K562 (cell line): ENCODE results near the gene MICALL2. TPM values are rescaled to one million over a fixed set of nuclear protein-coding genes. Genes with fewer than 3 reads are reported as not detected.
A peak's percentile ranks its signal among the peaks of the same experiment; 100 is the strongest.

Source experiments
- ATAC-seq: fragments of 200-7000 bp; cut with Tn5 transposase; 3 replicates; pipeline ENCODE4 v1.9.1; 2020; ENCODE audit warnings: moderate library complexity
- BruUV-seq: library from RNA; stranded (reverse); fragments of 400-500 nt; replicated peaks from 2 replicates; lab custom pipeline; 2021; lab: Mats Ljungman, UMichigan
- CTCF ChIA-PET: fragments of 300-600 bp; formaldehyde crosslinking; extraction: SDS; loops from one replicate; lab custom pipeline; 2021; ENCODE audit warnings: low intra/inter-chr PET ratio; lab: Yijun Ruan, JAX
- POLR2A ChIA-PET: fragments of 300-600, 350-650 bp; sonication (Branson Sonifier 250); formaldehyde crosslinking; extraction: SDS; loops from one replicate; lab custom pipeline; 2021; ENCODE audit warnings: antibody characterized with exemption, inconsistent platforms; lab: Yijun Ruan, JAX
- DNase-seq, 4 experiments: peaks; one replicate each; pipeline versions ENCODE4 v3.0.0 to v3.0.0-alpha.2; 2011 to 2018; ENCODE audit warnings: low spot score in 3 of 4, mixed read lengths in 3 of 4; ENCODE audit errors: extremely low read depth in 1 of 4
- FAIRE-seq: peaks from 2 replicates; lab custom pipeline; 2011; peaks lifted over from hg19 to GRCh38; lab: Jason Lieb, UNC
- H2AFZ ChIP-seq: 2 replicates; pipeline ENCODE4 v1.6.0; 2011; ENCODE audit warnings: low read depth, low read length, control low read depth, inconsistent platforms
- H3K27ac ChIP-seq: fragments of 200-600 bp; 3 replicates; pipeline ENCODE4 v1.8.0; 2011; ENCODE audit warnings: low read depth, mild to moderate bottlenecking, control low read depth, inconsistent platforms, low read length, moderate library complexity, mixed read lengths; ENCODE audit errors: extremely low read depth
- H3K27me3 ChIP-seq, 2 experiments: fragments of 300-600 bp in 1 of 2; 2 replicates in 1 of 2; 3 replicates in 1 of 2; pipeline versions ENCODE4 v1.6.0 to v1.8.0; 2011; ENCODE audit warnings: inconsistent platforms in 2 of 2, low read length in 2 of 2, mild to moderate bottlenecking in 1 of 2, mixed read lengths in 1 of 2, moderate library complexity in 1 of 2; ENCODE audit not compliant: control insufficient read depth in 2 of 2, insufficient read depth in 2 of 2
- H3K36me3 ChIP-seq: fragments of 300-600 bp; 3 replicates; pipeline ENCODE4 v1.8.0; 2011; ENCODE audit warnings: mild to moderate bottlenecking, low read length, inconsistent platforms; ENCODE audit not compliant: control insufficient read depth, insufficient read depth
- H3K4me1 ChIP-seq, 2 experiments: fragments of 200-600 bp in 1 of 2; replicated peaks in 1 of 2; 2 replicates in 1 of 2; 3 replicates in 1 of 2; pipeline versions ENCODE4 v1.5.1 to v1.8.0; 2011; ENCODE audit warnings: inconsistent platforms in 2 of 2, low read length in 2 of 2, mild to moderate bottlenecking in 1 of 2, mixed read lengths in 1 of 2, moderate library complexity in 1 of 2; ENCODE audit not compliant: control insufficient read depth in 2 of 2, insufficient read depth in 2 of 2
- H3K4me2 ChIP-seq: 2 replicates; pipeline ENCODE4 v1.6.1; 2011; ENCODE audit warnings: low read length, control low read depth, inconsistent platforms, mixed read lengths; ENCODE audit not compliant: insufficient read depth
- H3K4me3 ChIP-seq: fragments of 200-600 bp; sonication (generic), shearing (Covaris generic); 2 replicates; pipeline ENCODE4 v1.5.1; 2016; ENCODE audit warnings: control low read depth, inconsistent platforms
- H3K79me2 ChIP-seq: fragments of 200-600 bp; 3 replicates; pipeline ENCODE4 v1.8.0; 2011; ENCODE audit warnings: low read length, inconsistent platforms; ENCODE audit not compliant: control insufficient read depth, insufficient read depth
- H3K9ac ChIP-seq, 2 experiments: 2 replicates each; pipeline versions ENCODE4 v1.6.0 to v1.6.1; 2011; ENCODE audit warnings: low read depth in 2 of 2, low read length in 2 of 2, control low read depth in 1 of 2, inconsistent platforms in 1 of 2, mild to moderate bottlenecking in 1 of 2, mixed read lengths in 1 of 2; ENCODE audit not compliant: insufficient read depth in 1 of 2
- H3K9me1 ChIP-seq: one replicate; pipeline ENCODE4 v1.6.0; 2011; ENCODE audit warnings: inconsistent platforms, mild to moderate bottlenecking, low read length, moderate library complexity; ENCODE audit not compliant: control insufficient read depth, insufficient read depth
- H3K9me3 ChIP-seq: replicated peaks from 2 replicates; pipeline ENCODE4 v1.5.1; 2011; ENCODE audit warnings: low read depth, low read length, inconsistent platforms; ENCODE audit not compliant: control insufficient read depth, insufficient read depth
- H4K20me1 ChIP-seq: replicated peaks from 2 replicates; pipeline ENCODE4 v1.6.1; 2011; ENCODE audit warnings: low read length, inconsistent platforms, mixed read lengths; ENCODE audit not compliant: control insufficient read depth, insufficient read depth
- BCOR ChIP-seq: fragments of 450-650 bp; IDR thresholded peaks from 2 replicates; pipeline ENCODE4 v1.6.1; 2016
- E2F3 ChIP-seq: fragments of 250-450 bp; sonication (Bioruptor Pico); IDR thresholded peaks from 2 replicates; pipeline ENCODE4 v1.4.0; 2020; ENCODE audit warnings: mild to moderate bottlenecking
- HIVEP1 ChIP-seq: fragments of 250-450 bp; sonication (Bioruptor Pico); IDR thresholded peaks from 2 replicates; pipeline ENCODE4 v1.4.0; 2020; ENCODE audit warnings: mild to moderate bottlenecking
- HMG20B ChIP-seq: fragments of 250-450 bp; sonication (Bioruptor Pico); IDR thresholded peaks from 2 replicates; pipeline ENCODE4 v1.5.0; 2021; ENCODE audit warnings: mild to moderate bottlenecking
- MXI1 ChIP-seq: IDR thresholded peaks from 2 replicates; pipeline ENCODE4 v1.6.1; 2011; ENCODE audit warnings: low read depth, mild to moderate bottlenecking, improper control_type of control experiment, low read length
- NCOR1 ChIP-seq: fragments of 450-650 bp; IDR thresholded peaks from 2 replicates; pipeline ENCODE4 v1.6.1; 2016; ENCODE audit warnings: mild to moderate bottlenecking, moderate library complexity
- NFYB ChIP-seq: IDR thresholded peaks from 2 replicates; pipeline ENCODE4 v1.6.1; 2011; ENCODE audit warnings: mild to moderate bottlenecking, moderate library complexity; ENCODE audit not compliant: insufficient read length; ENCODE audit errors: extremely low read depth
- PHF20 ChIP-seq: fragments of 450-650 bp; IDR thresholded peaks from 2 replicates; pipeline ENCODE4 v1.6.1; 2018; ENCODE audit not compliant: partially characterized antibody
- RBFOX2 ChIP-seq: fragments of 200-400 bp; formaldehyde crosslinking; IDR thresholded peaks from 2 replicates; pipeline ENCODE4 v1.6.1; 2017; ENCODE audit warnings: low read depth, mild to moderate bottlenecking, low read length, moderate library complexity
- SAFB2 ChIP-seq: fragments of 200-400 bp; formaldehyde crosslinking; IDR thresholded peaks from 2 replicates; pipeline ENCODE4 v1.6.1; 2018; ENCODE audit warnings: borderline replicate concordance, low read length, low read depth, moderate library complexity; ENCODE audit not compliant: severe bottlenecking
- SIRT6 ChIP-seq: IDR thresholded peaks from one replicate; pipeline ENCODE4 v1.6.1; 2012; ENCODE audit warnings: low read depth, mild to moderate bottlenecking, control low read depth, inconsistent platforms, low read length, moderate library complexity
- SMAD4 ChIP-seq: fragments of 250-450 bp; sonication (Bioruptor Pico); conservative IDR thresholded peaks from 2 replicates; pipeline ENCODE4 v1.8.0; 2021; ENCODE audit warnings: inconsistent platforms, mild to moderate bottlenecking, moderate library complexity
- ZBED1 ChIP-seq: IDR thresholded peaks from 2 replicates; pipeline ENCODE4 v1.6.1; 2014
- ZBTB7A ChIP-seq: IDR thresholded peaks from 2 replicates; pipeline ENCODE4 v1.6.1; 2011; ENCODE audit warnings: low read depth, mild to moderate bottlenecking, low read length, moderate library complexity, borderline replicate concordance; ENCODE audit not compliant: control insufficient read depth
- ZNF217 ChIP-seq: sonication (generic); formaldehyde crosslinking; IDR thresholded peaks from 2 replicates; pipeline ENCODE4 v1.8.0; 2022; ENCODE audit warnings: mild to moderate bottlenecking, missing genetic modification reagents
- ZNF436 ChIP-seq: fragments of 250-450, 450-650 bp; sonication (Bioruptor Pico); formaldehyde crosslinking; IDR thresholded peaks from 2 replicates; pipeline ENCODE4 v1.7.0; 2020; ENCODE audit warnings: mild to moderate bottlenecking
- ZNF778 ChIP-seq: fragments of 450-650 bp; formaldehyde crosslinking; IDR thresholded peaks from 2 replicates; pipeline ENCODE4 v1.4.0; 2020; ENCODE audit warnings: mild to moderate bottlenecking, moderate library complexity
- WGBS: fragments of 100-300 bp; shearing (Covaris generic); methylation state at CpG from one replicate; pipeline ENCODE4 v1.1.6; 2016; ENCODE audit warnings: low coverage, mixed read lengths; ENCODE audit not compliant: insufficient coverage; ENCODE audit errors: missing lambda C conversion rate; 5-methylcytosine and 5-hydroxymethylcytosine counted together
- in situ Hi-C: fragments of 300-500 bp; cut with MboI; formaldehyde crosslinking; loops from 4 replicates; pipeline ENCODE4 v1.15.0; 2018; ENCODE audit warnings: inconsistent platforms, mixed read lengths
- intact Hi-C: fragments of 100-400 bp; cut with micrococcal nuclease; formaldehyde crosslinking; loops from 2 replicates; pipeline ENCODE4 v1.14.2; 2022
- polyA plus RNA-seq, 8 experiments: library from polyadenylated mRNA; depleted of rRNA in 4 of 8; stranded (reverse) in 5 of 8; unstranded in 3 of 8; fragments of >200 nt; fragmentation: Nextera tagmentation in 2 of 8; fragmentation: Illumina TruSeq in 1 of 8; extraction: Ambion mirVana in 2 of 8; extraction: Trizol in 1 of 8; gene quantifications; 2 replicates each; pipeline versions ENCODE4 v1.2.1 to v1.2.3, GENCODE V29; 2011 to 2014; ENCODE audit warnings: inconsistent platforms in 1 of 8, missing spikeins in 1 of 8
- total RNA-seq, 7 experiments: library from RNA; depleted of rRNA in 6 of 7; stranded (reverse); fragments of >200 nt in 6 of 7; fragmentation: Illumina TruSeq in 2 of 7; extraction: Trizol in 2 of 7; gene quantifications; 2 replicates each; pipeline versions ENCODE4 v1.2.1 to v1.2.3, GENCODE V29; 2011 to 2021; ENCODE audit warnings: low replicate concordance in 1 of 7
- TF ChIP-seq, protein P1 (sequence below): sonication (generic); formaldehyde crosslinking; IDR thresholded peaks from 2 replicates; pipeline ENCODE4 v1.8.1; 2023; ENCODE audit warnings: missing genetic modification reagents, mild to moderate bottlenecking, borderline replicate concordance

The MICALL2 gene
- total and polyA plus RNA-seq, 9 of the 15 experiments (the other 6 are each of a cell fraction or from before 2014, with no cell fraction given) = 1.8 to 103 (median 17.0) TPM

DNA sequence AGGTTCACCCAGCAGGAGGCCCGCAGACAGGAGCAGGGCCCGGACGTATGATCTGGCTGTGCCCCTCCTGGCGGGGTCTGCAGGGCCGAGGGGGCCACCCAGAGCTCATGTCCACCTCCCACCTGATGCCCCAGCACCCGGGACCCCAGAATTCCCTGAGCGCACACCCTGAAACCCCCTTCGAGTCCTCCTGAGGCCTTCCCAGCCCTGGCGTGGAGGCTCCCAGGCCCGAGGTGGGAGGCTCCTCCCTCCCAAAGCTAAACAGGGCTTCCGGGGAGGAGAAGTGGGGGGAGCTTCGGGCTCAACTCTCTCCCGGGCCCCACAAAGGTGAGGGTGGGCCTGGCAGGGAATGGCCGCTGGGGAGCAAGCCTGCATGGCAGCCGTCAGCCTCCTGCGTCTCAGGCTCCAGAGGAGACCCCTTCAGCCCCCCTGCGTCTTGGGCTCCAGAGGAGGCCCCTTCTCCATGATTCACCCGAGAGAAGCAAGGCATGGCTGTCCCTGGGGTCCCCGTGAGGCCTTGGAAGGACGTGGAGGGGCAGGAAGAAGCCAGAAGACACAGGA is 30.2 kb downstream of the MICALL2 start (continued):
- peak; percentile 51; the same call in 1 of the 2 replicates for TF ChIP-seq RBFOX2
- no peak for TF ChIP-seq NCOR1
- peak; percentile 67 for TF ChIP-seq ZBTB7A
- no peak for TF ChIP-seq MXI1
- peak; percentile 37 for TF ChIP-seq PHF20
- TF ChIP-seq, all 486 proteins: peak for 11

DNA sequence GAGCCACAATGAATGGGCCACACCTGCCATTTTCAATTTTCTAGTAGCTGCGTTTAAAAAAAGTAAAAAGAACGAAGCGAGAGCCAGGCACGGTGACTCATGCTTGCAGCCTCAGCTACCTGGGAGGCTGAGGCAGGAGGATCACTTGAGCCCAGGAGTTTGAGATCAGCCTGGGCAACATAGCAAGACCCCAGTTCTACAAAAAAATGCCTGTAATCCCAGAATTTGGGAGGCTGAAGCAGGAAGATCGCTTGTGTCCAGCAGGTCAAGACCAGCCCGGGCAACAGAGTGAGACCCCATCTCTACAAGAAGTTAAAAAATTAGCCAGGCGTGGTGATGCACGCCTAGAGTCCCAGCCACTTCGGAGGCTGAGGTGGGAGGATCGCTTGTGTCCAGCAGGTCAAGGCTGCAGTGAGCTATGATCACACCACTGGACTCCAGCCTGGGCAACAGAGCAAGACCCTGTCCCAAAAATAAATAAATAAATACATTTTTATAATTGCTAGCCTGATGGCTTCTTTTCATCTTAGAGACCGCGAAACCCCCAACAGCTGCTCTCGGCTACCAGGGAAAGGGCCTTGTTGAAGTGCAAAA is 32.1 kb downstream of the MICALL2 start:
- no peak for ATAC-seq
- CTCF ChIA-PET = no interaction called here
- TF ChIP-seq HIVEP1 (CRISPR knock-in tag) = no peak
- TF ChIP-seq ZBED1 = no peak
- TF ChIP-seq SAFB2 = no peak
- TF ChIP-seq, protein P1, sequence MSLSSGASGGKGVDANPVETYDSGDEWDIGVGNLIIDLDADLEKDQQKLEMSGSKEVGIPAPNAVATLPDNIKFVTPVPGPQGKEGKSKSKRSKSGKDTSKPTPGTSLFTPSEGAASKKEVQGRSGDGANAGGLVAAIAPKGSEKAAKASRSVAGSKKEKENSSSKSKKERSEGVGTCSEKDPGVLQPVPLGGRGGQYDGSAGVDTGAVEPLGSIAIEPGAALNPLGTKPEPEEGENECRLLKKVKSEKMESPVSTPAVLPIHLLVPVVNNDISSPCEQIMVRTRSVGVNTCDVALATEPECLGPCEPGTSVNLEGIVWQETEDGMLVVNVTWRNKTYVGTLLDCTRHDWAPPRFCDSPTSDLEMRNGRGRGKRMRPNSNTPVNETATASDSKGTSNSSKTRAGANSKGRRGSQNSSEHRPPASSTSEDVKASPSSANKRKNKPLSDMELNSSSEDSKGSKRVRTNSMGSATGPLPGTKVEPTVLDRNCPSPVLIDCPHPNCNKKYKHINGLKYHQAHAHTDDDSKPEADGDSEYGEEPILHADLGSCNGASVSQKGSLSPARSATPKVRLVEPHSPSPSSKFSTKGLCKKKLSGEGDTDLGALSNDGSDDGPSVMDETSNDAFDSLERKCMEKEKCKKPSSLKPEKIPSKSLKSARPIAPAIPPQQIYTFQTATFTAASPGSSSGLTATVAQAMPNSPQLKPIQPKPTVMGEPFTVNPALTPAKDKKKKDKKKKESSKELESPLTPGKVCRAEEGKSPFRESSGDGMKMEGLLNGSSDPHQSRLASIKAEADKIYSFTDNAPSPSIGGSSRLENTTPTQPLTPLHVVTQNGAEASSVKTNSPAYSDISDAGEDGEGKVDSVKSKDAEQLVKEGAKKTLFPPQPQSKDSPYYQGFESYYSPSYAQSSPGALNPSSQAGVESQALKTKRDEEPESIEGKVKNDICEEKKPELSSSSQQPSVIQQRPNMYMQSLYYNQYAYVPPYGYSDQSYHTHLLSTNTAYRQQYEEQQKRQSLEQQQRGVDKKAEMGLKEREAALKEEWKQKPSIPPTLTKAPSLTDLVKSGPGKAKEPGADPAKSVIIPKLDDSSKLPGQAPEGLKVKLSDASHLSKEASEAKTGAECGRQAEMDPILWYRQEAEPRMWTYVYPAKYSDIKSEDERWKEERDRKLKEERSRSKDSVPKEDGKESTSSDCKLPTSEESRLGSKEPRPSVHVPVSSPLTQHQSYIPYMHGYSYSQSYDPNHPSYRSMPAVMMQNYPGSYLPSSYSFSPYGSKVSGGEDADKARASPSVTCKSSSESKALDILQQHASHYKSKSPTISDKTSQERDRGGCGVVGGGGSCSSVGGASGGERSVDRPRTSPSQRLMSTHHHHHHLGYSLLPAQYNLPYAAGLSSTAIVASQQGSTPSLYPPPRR (CRISPR knock-in tag) = no peak
- no peak for TF ChIP-seq ZNF778 (CRISPR knock-in tag)
- TF ChIP-seq SMAD4 (CRISPR knock-in tag) = no peak
- no peak for TF ChIP-seq HMG20B (CRISPR knock-in tag)
- TF ChIP-seq ZNF217 (CRISPR knock-in tag) = no peak
- TF ChIP-seq E2F3 (CRISPR knock-in tag) = no peak
- TF ChIP-seq BCOR = peak; percentile 56; the same call in 1 of the 2 replicates
- no peak for TF ChIP-seq SIRT6
- TF ChIP-seq ZNF436 (CRISPR knock-in tag) = no peak
- TF ChIP-seq NFYB = no peak

More for the DNA sequence above, 32.1 kb downstream of the MICALL2 start:
- Histone ChIP-seq H3K27me3 (no peaks in the 10 kb centered on the region), H3K4me2 (no peak overlapping the region), H3K9me3 (no peaks in the 10 kb centered on the region), H3K27ac (no peak overlapping the region), H3K4me3 (no peak overlapping the region), H3K9me1 (peaks cover 3% of the 10 kb centered on the region), H3K4me1 (peaks cover 13 to 55% of the 10 kb centered on the region in 2 experiments; a peak in 4 of 5 replicates), H3K79me2 (no peaks in the 10 kb centered on the region), H3K36me3 (no peaks in the 10 kb centered on the region), H4K20me1 (0 out of 2 replicates have a peak, but pooled peaks cover 3% of the 10 kb centered on the region), H3K9ac (peak overlapping the region in 1 of 2 experiments; percentile 36; a peak in 1 of 4 replicates), H2AFZ (no peak overlapping the region)
- DNase-seq = no peak
- BruUV-seq = no TSS peak
- FAIRE-seq = no peak
- 56% methylated on average over 13 of the region's 13 CpGs for WGBS
- intact Hi-C loops (no loop called here), in situ Hi-C loops (no loop called here)
- POLR2A ChIA-PET = interaction anchor here (1.0 kb wide), 1 partner anchor 30 kb away, joined by 3 read pairs; no protein-coding TSS in a partner anchor
